Medulla oblongata (tissue), 1 donor: Measurements from ENCODE around the gene TMEM178B.
"Not testable (repeated sequence)": the region's sequence is repeated elsewhere in the genome, so short reads cannot be mapped to it uniquely, and the experiment has no call there.

Experiments
- DNase-seq: peaks from one replicate; pipeline ENCODE4 v3.0.0-alpha.2; 2015; ENCODE audit errors: extremely low spot score

The TMEM178B gene

GRCh38 chr7:141184532-141185190 lies 110.8 kb downstream of the TMEM178B start:
- no peak for DNase-seq

GRCh38 chr7:141185369-141185967 lies 111.6 kb downstream of the TMEM178B start:
- DNase-seq: no peak

GRCh38 chr7:141189231-141189630 lies 115.4 kb downstream of the TMEM178B start:
- DNase-seq: no peak

DNA sequence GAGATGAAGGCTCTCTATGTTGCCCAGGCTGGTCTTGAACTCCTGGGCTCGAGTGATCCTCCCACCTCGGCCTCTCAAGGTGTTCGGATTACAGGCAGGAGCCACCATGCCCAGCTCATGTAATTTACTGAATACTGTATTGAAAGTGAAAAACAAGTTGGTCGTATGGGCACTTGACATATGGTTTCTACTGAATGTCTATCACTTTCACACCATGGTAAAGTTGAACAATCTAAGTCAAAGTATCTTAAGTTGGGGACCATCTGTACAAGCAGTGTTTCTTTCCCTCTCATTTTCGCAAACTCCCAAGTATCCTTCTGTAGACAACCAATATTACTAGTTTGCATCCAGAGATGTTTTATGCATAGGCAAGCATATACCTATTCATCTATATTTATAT lies 116.6 kb downstream of the TMEM178B start:
- no peak for DNase-seq

- DNase-seq: no peak
These were observed 117.4 kb downstream of the TMEM178B start for GRCh38 chr7:141191277-141191676.

DNA sequence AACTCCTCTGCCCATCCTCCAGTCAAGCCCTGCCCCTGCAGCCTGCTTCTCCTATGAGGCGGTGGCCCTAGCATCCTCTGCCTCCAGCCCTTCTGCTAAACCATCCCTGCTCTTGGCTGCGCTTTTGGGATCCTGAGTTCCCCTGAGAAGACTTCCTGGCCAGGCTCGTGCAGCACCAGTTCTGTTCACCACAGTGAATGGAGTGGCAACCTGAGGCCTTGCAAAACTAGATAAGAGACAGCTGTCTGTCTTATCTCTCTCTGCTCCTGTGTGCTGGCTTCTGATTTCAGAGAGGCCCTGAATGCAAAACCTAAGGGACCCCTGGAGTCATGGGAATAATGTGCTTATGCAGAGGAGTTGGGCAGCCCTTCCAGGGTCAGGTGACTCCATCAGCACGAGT lies 119.2 kb downstream of the TMEM178B start:
- no peak for DNase-seq

GRCh38 chr7:141195722-141196121 lies 121.9 kb downstream of the TMEM178B start:
- DNase-seq: not testable (repeated sequence)

DNA sequence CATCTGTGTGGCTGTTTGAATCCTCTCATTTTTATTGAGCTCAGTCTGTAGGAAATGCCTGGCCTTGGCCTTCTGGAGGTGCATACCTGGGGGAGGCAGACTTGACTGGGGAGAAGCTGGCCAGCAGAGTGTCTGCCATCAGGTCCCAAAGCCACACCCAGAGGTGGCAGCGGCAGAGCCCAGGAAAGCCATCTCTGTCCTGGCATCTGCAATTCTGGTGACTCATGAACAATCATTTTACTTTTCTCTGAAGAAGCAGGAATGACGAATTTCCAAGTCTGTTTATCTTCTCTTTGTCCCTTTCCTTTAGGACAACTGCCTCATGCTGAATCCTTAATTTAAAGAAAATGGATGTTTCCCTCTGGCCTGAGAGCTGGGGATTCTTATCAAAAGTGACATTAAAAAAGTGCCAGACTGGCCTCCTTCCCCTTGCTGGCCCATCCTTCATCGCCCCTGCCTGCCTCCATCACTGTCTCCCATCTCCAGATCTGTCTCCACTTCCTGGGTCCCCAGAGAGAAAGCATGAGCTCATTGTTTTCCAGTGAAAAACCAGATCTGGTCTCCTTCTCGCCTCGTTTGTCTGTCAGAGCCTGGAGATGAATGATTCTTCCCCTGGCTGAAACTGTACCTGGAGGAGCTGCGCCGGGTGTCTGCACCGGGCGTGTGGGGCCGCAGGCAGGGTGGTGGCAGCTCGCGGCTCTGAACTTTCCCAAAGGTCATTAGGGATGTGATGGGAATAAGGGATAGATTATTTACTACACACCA lies 124.5 kb downstream of the TMEM178B start:
- no peak for DNase-seq

GRCh38 chr7:141200191-141201108 lies 126.6 kb downstream of the TMEM178B start:
- DNase-seq: no peak

- no peak for DNase-seq
These were observed 127.5 kb downstream of the TMEM178B start for GRCh38 chr7:141201145-141201885.

DNA sequence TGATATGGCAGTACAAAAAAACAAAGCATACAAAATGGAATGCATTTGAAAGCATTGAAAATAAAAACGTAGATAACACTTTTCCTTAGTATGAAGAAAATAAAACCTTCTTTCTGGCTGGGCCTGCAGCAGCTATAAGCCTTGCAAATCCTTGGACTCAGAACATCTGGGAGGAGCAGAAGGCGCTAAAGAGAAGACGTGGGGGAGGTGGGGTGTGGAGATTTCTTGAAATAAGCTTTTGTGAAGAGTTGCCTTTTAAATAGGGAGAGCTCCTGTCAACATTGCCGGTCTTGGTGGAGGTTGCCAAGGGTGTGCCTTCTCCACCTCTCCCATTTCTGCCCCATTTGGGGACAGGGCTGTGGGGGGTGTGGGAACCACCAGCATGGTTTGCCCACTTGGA lies 128.7 kb downstream of the TMEM178B start:
- DNase-seq: no peak

DNA sequence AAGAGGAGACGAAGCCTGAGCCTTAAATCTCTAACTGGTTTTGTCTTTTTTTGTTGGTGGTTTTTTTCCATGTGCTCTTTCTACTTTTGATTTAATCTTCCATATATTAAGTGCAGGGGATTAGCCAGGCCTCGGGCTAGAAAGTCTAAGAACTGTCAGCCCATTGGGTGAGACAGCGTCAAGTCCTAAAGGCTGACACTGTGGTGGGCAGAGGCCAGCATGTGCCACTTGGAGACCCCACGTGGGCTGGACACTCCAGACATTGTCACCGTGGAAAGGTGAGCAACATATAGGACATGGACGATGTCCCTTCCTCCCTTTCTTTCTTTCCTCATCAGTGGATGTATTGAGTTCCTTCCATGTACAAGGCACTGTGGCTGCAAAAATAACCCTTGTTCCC lies 129.3 kb downstream of the TMEM178B start:
- DNase-seq: no peak

DNA sequence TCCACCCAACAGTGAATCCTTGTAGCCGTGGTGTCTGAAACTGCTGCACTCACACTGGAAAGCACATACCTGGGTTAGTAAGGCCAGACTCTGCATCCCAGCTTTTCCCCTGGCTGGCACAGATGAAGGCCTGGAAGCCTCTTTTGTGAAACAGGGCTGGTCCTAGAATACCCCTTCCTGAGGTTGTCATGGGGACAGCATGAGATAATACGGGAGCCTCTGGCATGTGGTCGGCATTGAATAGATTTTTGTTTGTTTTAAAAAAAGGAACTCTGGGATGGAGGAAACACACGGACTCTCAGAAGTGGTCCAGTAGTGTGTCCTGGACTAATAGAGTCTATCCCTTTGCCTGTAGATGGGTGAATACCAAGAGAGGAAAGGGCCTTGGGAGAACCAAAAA lies 129.7 kb downstream of the TMEM178B start:
- DNase-seq: no peak

DNA sequence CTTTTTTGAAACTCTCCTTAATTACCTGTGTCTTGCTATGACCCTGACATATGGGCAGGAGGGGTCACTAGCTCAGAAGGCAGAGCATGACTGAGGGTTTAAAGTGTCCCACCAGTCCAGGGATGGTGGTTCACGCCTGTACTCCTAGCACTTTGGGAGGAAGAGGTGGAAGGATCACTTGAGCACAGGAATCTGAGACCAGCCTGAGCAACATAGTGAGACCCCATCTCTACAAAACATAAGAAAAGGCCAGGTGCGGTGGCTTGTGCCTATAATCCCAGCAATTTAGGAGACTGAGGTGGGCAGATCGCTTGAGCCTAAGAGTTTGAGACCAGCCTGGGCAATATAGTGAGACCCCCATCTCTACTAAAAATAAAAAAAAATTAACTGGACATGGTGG lies 133.8 kb downstream of the TMEM178B start:
- DNase-seq: no peak

GRCh38 chr7:141208539-141208938 lies 134.7 kb downstream of the TMEM178B start:
- no peak for DNase-seq

GRCh38 chr7:141209454-141209853 lies 135.6 kb downstream of the TMEM178B start:
- DNase-seq: no peak

DNA sequence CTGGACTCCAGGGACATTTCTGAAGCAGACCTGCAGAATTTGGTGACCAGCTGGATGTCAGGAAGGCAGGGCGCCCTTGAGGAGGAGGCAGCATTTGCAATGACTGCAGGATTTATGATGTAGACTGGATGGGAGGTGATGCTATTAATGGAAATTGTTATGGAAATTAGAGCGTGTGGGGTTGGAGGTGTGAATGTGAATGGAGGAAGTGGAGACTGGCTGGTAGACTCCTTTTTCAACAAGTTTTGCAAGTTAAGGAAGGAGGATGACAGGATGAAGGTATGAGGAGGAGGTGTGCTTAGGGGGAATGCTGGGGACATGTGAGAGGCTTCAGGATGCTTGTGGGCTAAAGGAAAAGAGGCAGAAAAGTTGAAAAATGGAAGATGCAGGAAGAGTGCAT lies 137.0 kb downstream of the TMEM178B start:
- no peak for DNase-seq

DNA sequence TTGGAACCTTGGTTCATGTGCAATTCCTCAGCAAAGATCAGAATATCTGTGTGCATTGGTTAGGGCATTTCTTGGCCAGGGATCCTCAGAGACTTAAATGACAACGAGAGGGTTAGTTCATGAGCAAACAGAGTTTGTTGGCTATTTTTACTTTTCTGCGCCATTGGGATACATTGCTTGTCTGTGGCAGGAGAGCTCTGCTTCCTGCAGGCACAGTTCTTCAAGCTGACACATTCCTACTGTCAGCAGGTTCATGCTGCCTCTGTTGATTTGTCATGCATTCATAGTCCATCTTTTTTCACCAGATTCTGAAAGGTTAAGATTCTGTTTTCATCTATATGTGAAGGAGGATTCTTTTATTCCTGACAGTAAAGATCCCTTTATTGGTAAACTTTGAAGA lies 139.4 kb downstream of the TMEM178B start:
- DNase-seq: no peak

GRCh38 chr7:141217938-141218337 lies 144.1 kb downstream of the TMEM178B start:
- no peak for DNase-seq

DNA sequence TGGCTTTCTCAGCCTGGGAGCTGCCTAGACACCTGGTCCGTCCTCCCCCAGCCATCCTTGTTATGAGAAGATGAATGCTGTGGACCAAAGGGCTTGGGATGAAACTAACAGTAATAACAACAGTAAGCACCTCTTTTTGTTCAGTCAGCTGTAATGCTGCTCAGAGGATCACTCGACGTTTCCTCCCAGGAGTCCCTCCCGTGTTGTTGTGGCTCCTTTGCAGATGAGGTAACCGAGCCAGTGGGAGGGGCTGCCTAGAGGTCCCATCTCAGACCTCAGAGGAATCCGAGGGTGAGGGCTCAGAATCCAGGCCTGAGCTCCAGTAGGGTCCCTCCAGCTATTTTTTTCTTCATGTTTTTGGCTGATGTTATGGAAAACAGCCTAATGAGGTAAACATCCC lies 145.1 kb downstream of the TMEM178B start:
- DNase-seq: no peak

GRCh38 chr7:141220263-141220880 lies 146.5 kb downstream of the TMEM178B start:
- peak; percentile 20 for DNase-seq
